Measurements from ENCODE around the gene TMEM151B. TPM values are rescaled to one million over a fixed set of nuclear protein-coding genes. Genes with fewer than 3 reads are reported as not detected.
"Not testable (repeated sequence)": the region's sequence is repeated elsewhere in the genome, so short reads cannot be mapped to it uniquely, and the experiment has no call there.

Gene TMEM151B
- total RNA-seq, 2 donors from 2014 or later: 0.09 to 1.1 TPM

DNA sequence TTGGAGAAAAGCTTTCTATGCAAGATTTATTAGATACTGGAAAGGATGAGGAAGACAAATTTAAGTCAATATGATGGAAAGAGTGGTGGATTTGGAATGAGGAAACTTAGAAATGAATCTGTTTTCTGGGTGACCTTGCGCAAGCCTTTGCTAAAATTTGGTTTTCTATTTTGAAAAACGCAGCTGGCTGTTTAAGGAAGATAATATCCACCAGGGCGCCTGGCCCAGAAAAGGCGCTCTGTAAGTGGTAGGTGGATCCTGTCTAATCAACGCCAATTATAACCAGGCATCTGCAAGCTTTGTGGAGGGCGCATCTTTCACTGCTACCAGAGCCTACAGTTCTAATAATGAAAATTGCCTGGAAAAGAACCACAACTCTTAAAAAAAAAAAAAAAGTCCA is 71.8 kb downstream of the TMEM151B start:
- DNase-seq (ENCODE audit: low spot score): no peak
- 53% methylated on average over 6 of the region's 6 CpGs for WGBS

DNA sequence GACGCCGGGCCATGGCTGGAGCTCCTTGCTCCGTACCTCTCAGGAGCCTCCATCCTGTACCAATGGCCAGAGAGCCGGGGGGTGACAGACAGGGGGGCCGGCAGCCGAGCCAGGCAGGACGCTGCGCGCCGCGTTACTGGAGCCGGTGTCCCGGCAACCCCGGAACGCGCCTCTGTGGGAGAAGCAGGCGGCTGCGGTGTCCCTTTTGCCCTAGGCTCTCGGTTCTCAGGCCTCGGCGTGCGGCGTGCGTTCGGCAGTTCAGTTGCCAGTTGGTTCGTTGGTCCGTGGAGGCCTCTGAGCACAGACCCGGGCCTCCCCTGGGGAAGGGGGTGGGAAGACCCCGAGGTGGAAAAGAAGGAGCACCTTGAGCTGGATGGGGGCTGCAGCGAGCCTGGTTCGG is 72.2 kb downstream of the TMEM151B start, which contains the start of gene SPATS1:
TSS of gene SPATS1 (plus strand) at position 162 of the 400 bp plus-strand sequence. CDS start 446 bp downstream, outside the sequence.
- peak within 1 kb of the TSS in 1 of 2 donors; percentile 13 for H3K4me3 ChIP-seq
- intact Hi-C loops (cut with DNase I): no loop called here
- H3K27me3 ChIP-seq (replicated peaks; ENCODE audit: insufficient read depth): no peaks in the 10 kb centered on the region

More for the DNA sequence above, 71.8 kb downstream of the TMEM151B start:
- Histone ChIP-seq H3K4me1 (replicated peaks) (peaks cover 7% of the 10 kb centered on the region), H3K4me3 (peak overlapping the region in 1 of 2 donors; percentile 13), H3K27ac (no peak overlapping the region), H3K27me3 (replicated peaks; ENCODE audit: insufficient read depth) (no peaks in the 10 kb centered on the region), H3K36me3 (no peaks in the 10 kb centered on the region), H3K9me3 (no peaks in the 10 kb centered on the region)
- TF ChIP-seq, protein P1, sequence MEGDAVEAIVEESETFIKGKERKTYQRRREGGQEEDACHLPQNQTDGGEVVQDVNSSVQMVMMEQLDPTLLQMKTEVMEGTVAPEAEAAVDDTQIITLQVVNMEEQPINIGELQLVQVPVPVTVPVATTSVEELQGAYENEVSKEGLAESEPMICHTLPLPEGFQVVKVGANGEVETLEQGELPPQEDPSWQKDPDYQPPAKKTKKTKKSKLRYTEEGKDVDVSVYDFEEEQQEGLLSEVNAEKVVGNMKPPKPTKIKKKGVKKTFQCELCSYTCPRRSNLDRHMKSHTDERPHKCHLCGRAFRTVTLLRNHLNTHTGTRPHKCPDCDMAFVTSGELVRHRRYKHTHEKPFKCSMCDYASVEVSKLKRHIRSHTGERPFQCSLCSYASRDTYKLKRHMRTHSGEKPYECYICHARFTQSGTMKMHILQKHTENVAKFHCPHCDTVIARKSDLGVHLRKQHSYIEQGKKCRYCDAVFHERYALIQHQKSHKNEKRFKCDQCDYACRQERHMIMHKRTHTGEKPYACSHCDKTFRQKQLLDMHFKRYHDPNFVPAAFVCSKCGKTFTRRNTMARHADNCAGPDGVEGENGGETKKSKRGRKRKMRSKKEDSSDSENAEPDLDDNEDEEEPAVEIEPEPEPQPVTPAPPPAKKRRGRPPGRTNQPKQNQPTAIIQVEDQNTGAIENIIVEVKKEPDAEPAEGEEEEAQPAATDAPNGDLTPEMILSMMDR (IDR thresholded peaks at IDR 0.05): no peak
- TF ChIP-seq POLR2AphosphoS5 (IDR thresholded peaks at IDR 0.05) (no peak), POLR2A (IDR thresholded peaks at IDR 0.05) (no peak)
- intact Hi-C loops (cut with DNase I): no loop called here

DNA sequence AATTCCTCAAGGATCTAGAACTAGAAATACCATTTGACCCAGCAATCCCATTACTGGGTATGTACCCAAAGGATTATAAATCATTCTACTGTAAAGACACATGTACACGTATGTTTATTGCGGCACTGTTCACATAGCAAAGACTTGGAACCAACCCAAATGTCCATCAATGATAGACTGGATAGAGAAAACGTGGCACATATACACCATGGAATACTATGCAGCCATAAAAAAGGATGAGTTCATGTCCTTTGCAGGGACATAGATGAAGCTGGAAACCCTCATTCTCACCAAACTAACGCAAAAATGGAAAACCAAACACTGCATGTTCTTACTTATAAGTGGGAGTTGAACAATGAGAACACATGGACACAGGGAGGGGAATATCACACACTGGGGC is 76.6 kb downstream of the TMEM151B start:
- H3K27ac ChIP-seq; H3K9me3 ChIP-seq; DNase-seq (ENCODE audit: low spot score); H3K4me1 ChIP-seq (replicated peaks); intact Hi-C loops (cut with DNase I); H3K4me3 ChIP-seq; H3K27me3 ChIP-seq (replicated peaks; ENCODE audit: insufficient read depth); H3K36me3 ChIP-seq: not testable (repeated sequence)
- 80% methylated on average over 4 of the region's 4 CpGs for WGBS

More for the DNA sequence above, 72.2 kb downstream of the TMEM151B start, which contains the start of gene SPATS1:
- 3% methylated on average over 30 of the region's 31 CpGs for WGBS
- Histone ChIP-seq H3K27ac (no peak within 1 kb of the TSS), H3K4me1 (replicated peaks) (peaks cover 7% of the 10 kb centered on the region), H3K9me3 (no peaks in the 10 kb centered on the region), H3K36me3 (no peaks in the 10 kb centered on the region)
- TF ChIP-seq, protein P1 (IDR thresholded peaks at IDR 0.05): no peak
- no peak for TF ChIP-seq POLR2AphosphoS5 (IDR thresholded peaks at IDR 0.05)
- TF ChIP-seq POLR2A (IDR thresholded peaks at IDR 0.05): no peak
- peak; percentile 14 for DNase-seq (ENCODE audit: low spot score)

DNA sequence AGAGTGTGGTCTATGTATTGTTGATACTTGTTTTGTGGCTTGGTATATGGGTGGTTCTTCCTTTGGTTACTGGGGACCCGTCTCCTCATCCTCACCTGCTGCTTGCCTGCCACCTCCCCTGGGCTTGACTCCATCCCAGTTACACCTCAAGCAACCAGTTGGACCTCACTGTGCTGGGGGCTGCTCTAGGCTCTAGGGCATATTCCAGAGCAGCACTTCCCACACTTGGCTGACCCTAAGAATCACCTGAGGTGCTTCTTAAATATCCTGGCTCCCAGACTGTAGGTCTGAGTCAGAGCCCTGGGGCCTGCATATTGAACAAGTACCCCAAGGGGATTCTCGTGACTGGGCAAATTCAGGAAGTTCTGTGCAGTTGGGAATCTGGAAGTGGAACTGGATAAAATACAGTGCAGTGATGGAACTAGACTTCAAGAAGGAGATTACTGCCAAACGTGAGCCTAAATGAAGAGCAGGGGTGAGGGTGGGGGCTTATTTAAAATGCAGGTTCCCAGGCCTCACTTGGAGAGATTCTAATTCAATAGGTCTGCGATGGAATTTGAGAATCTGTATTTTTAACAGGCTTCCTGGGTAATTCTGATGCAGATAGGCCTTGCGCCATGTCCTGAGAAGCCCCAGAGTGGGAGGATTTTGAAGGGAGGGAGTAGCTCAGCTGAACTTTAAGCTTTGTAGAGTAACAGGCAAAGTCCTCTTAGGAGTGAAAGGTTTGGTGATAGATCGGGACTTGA is 79.8 kb downstream of the TMEM151B start:
- no peak for TF ChIP-seq POLR2A (IDR thresholded peaks at IDR 0.05)
- TF ChIP-seq, protein P1 (IDR thresholded peaks at IDR 0.05): no peak
- TF ChIP-seq POLR2AphosphoS5 (IDR thresholded peaks at IDR 0.05): no peak

DNA sequence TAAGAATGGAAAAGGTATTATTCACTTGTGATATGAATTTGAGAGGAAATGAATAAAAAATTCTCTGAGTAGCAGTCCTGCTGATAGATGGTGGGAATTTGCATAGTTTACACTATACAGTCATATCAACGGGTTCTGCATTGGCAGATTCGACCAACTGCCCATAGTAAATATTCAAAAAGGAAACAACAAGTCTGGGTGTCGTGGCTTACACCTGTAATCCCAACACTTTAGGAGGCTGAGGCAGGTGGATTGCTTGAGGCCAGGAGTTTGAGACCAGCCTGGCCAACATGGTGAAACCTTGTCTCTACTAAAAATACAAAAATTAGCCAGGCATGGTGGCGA is 80.4 kb downstream of the TMEM151B start:
- H3K27me3 ChIP-seq (replicated peaks; ENCODE audit: insufficient read depth); H3K27ac ChIP-seq; H3K4me3 ChIP-seq; DNase-seq (ENCODE audit: low spot score); H3K36me3 ChIP-seq; H3K9me3 ChIP-seq; H3K4me1 ChIP-seq (replicated peaks); intact Hi-C loops (cut with DNase I): not testable (repeated sequence)
- WGBS: 79% methylated on average over 4 of the region's 4 CpGs

More for the DNA sequence above, 79.8 kb downstream of the TMEM151B start:
- Histone ChIP-seq H3K9me3 (no peaks in the 10 kb centered on the region), H3K27ac (no peak overlapping the region), H3K4me3 (no peak overlapping the region), H3K27me3 (replicated peaks; ENCODE audit: insufficient read depth) (no peaks in the 10 kb centered on the region), H3K4me1 (replicated peaks) (no peaks in the 10 kb centered on the region), H3K36me3 (no peaks in the 10 kb centered on the region)
- DNase-seq (ENCODE audit: low spot score): no peak
- intact Hi-C loops (cut with DNase I): no loop called here
- 66% methylated on average over 6 of the region's 6 CpGs for WGBS

DNA sequence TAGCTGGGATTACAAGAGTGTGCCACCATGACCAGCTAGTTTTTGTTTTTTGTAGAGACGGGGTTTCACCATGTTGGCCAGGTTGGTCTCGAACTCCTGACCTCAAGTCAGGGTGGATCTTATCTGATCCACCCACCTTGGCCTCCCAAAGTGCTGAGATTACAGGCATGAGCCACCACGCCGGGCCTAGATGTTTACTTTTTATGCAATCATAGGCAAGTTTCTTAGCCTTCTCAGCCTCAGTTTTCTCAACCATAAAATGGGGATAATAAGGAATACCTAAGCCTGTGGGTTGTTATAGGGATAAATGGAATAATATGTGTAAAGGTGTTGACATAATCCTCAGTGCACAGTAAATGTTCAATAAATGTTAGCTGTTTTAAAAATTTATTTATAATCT is 82.0 kb downstream of the TMEM151B start:
- 80% methylated on average over 4 of the region's 4 CpGs for WGBS
- H3K4me3 ChIP-seq: no peak overlapping the region
- intact Hi-C loops (cut with DNase I): no loop called here
- no peaks in the 10 kb centered on the region for H3K27me3 ChIP-seq (replicated peaks; ENCODE audit: insufficient read depth)
- no peaks in the 10 kb centered on the region for H3K36me3 ChIP-seq
- no peak for TF ChIP-seq POLR2AphosphoS5 (IDR thresholded peaks at IDR 0.05)
- TF ChIP-seq POLR2A (IDR thresholded peaks at IDR 0.05): no peak
- TF ChIP-seq, protein P1 (IDR thresholded peaks at IDR 0.05): no peak
- H3K27ac ChIP-seq: no peak overlapping the region
- H3K4me1 ChIP-seq (replicated peaks): no peaks in the 10 kb centered on the region
- no peak for DNase-seq (ENCODE audit: low spot score)
- H3K9me3 ChIP-seq: no peaks in the 10 kb centered on the region
